Measurements from ENCODE around the gene TMPRSS6. TPM values are rescaled to one million over a fixed set of nuclear protein-coding genes. Genes with fewer than 3 reads are reported as not detected.

TMPRSS6 gene
- total RNA-seq, 4 donors from 2014 or later: not detected

- H3K27ac ChIP-seq: no peak overlapping the region
- H3K36me3 ChIP-seq: peaks cover 0 to 36% of the 10 kb centered on the region in 2 donors
- WGBS, 2 donors (ENCODE audit: low coverage in 1 of 2): 60 to 74% methylated on average over 6 to 10 of the region's 18 CpGs
- peaks cover 38% of the 10 kb centered on the region for H3K27me3 ChIP-seq
- no peaks in the 10 kb centered on the region for H3K9me3 ChIP-seq
- no peak for TF ChIP-seq EP300 (IDR thresholded peaks at IDR 0.05)
- no peak for TF ChIP-seq CTCF (IDR thresholded peaks at IDR 0.05)
- no peak for TF ChIP-seq POLR2AphosphoS5 (IDR thresholded peaks at IDR 0.05)
- TF ChIP-seq POLR2A (IDR thresholded peaks at IDR 0.05): no peak
- H3K4me3 ChIP-seq: no peak overlapping the region
- H3K4me1 ChIP-seq: no peaks in the 10 kb centered on the region
- peak; percentile 78 for ATAC-seq
Measured at GRCh38 chr22:37032535-37033460, 76.7 kb downstream of the TMPRSS6 start.

DNA sequence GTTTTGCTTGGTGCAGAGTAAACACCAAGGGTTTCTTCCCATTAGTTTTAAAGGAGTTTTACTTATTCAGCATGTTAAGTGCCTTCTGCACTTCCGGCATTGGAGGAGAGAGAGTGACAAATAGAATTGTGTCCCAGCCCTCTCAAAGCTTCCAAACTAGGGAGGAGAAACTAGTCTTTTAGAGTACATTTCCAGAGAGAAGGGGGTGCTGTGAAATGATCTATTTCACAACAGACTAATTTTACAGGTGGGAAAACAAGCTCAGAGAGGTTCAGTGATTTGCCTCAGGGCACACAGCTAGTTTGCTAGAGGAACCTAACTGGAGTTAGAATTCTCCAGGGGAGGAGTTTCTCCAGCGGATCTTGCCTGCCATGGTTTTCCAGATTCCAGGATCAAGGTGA is 77.4 kb downstream of the TMPRSS6 start:
- TF ChIP-seq CTCF (IDR thresholded peaks at IDR 0.05) (no peak), EP300 (IDR thresholded peaks at IDR 0.05) (no peak), POLR2A (IDR thresholded peaks at IDR 0.05) (no peak), POLR2AphosphoS5 (IDR thresholded peaks at IDR 0.05) (no peak)
- Histone ChIP-seq H3K4me1 (no peaks in the 10 kb centered on the region), H3K36me3 (peaks cover 0 to 42% of the 10 kb centered on the region in 2 donors), H3K9me3 (no peaks in the 10 kb centered on the region), H3K27ac (no peak overlapping the region), H3K4me3 (no peak overlapping the region), H3K27me3 (peaks cover 31% of the 10 kb centered on the region)
- WGBS, 2 donors (ENCODE audit: low coverage in 1 of 2): 67 to 84% methylated on average over 1 to 2 of the region's 2 CpGs
- no peak for ATAC-seq

DNA sequence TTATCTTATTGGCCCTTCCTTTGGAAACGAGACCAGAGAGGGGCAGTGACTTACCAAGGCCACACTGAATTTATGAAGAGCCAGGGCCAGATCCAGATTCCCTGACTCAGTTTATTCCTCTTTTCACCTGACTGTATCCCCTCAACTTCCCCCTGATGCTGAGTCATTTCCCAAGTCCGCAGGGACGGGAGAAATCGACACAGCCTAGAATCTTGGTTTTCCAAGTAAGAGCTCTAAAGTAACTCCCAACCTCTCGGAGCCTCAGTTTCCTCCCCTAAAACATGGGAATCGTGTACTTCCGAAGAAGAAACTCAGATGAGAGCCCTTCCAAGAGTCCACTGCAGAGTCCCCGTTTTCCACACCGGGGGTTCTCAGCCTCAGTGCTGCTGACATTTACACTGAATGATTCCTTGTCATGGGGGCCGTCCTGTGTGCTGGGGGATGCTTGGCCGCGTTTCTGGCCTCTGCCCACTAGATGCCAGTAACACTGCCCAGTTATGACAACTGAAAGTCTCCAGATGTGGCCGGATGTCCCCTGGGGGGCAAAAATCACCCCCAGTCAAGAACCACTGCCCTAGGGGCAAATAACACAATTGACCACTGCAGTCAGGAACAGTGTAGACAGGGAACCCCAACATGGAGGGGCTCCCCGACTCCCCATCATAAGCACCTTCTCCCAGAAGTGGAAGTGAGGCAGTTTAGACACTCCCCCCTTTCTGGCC is 78.8 kb downstream of the TMPRSS6 start:
- WGBS, 2 donors (ENCODE audit: low coverage in 1 of 2): 75 to 82% methylated on average over 2 to 4 of the region's 14 CpGs
- TF ChIP-seq EP300 (IDR thresholded peaks at IDR 0.05) (no peak), POLR2A (IDR thresholded peaks at IDR 0.05) (no peak), CTCF (IDR thresholded peaks at IDR 0.05) (no peak), POLR2AphosphoS5 (IDR thresholded peaks at IDR 0.05) (no peak)
- H3K4me3 ChIP-seq: no peak overlapping the region
- no peak for ATAC-seq
- H3K27me3 ChIP-seq: peaks cover 17% of the 10 kb centered on the region
- no peaks in the 10 kb centered on the region for H3K9me3 ChIP-seq
- H3K27ac ChIP-seq: no peak overlapping the region
- H3K4me1 ChIP-seq: peaks cover 0 to 2% (median 0%) of the 10 kb centered on the region in 3 donors
- H3K36me3 ChIP-seq: peaks cover 0 to 56% of the 10 kb centered on the region in 2 donors

GRCh38 chr22:37028692-37029674 is 80.5 kb downstream of the TMPRSS6 start:
- no peaks in the 10 kb centered on the region for H3K9me3 ChIP-seq
- no peak overlapping the region for H3K27ac ChIP-seq
- TF ChIP-seq POLR2AphosphoS5 (IDR thresholded peaks at IDR 0.05) (no peak), CTCF (IDR thresholded peaks at IDR 0.05) (no peak), EP300 (IDR thresholded peaks at IDR 0.05) (no peak), POLR2A (IDR thresholded peaks at IDR 0.05) (no peak)
- WGBS, 2 donors (ENCODE audit: low coverage in 1 of 2): 64 to 71% methylated on average over 4 of the region's 22 CpGs
- ATAC-seq: no peak
- H3K27me3 ChIP-seq: peaks cover under 1% of the 10 kb centered on the region
- H3K36me3 ChIP-seq: peaks cover 0 to 74% of the 10 kb centered on the region in 2 donors
- H3K4me1 ChIP-seq: peaks cover 0 to 7% (median 0%) of the 10 kb centered on the region in 3 donors
- H3K4me3 ChIP-seq: no peak overlapping the region
